Stimulated activated CD4-positive, alpha-beta T cell treated with anti-CD3 and anti-CD28 coated beads, TNF-alpha, amount 100 ng/mL, for 48 hours (primary cell): ENCODE results near the gene TMA16.

ENCODE experiments used
- DNase-seq, 3 donors: peaks; one replicate each; pipeline ENCODE4 v3.0.0-alpha.2; 2020; ENCODE audit warnings: low read depth in 3 of 3

Gene TMA16

GRCh38 chr4:163563592-163563991 lies 69.1 kb downstream of the TMA16 start:
- DNase-seq = no peak

- DNase-seq = no peak
Observed at GRCh38 chr4:163564221-163564720, 69.8 kb downstream of the TMA16 start.

- no peak for DNase-seq
Observed at GRCh38 chr4:163565226-163566135, 71.0 kb downstream of the TMA16 start.

GRCh38 chr4:163566257-163566796 lies 71.8 kb downstream of the TMA16 start:
- DNase-seq = no peak

- DNase-seq = no peak
Observed at GRCh38 chr4:163568843-163569242, 74.4 kb downstream of the TMA16 start.
